GM23248 (cell line): ENCODE results near the gene HHLA2.

Experiments
- EZH2 ChIP-seq: fragments of 200-600 bp; sonication (generic); IDR thresholded peaks from 2 replicates; pipeline ENCODE4 v1.6.1; 2018; ENCODE audit warnings: antibody characterized with exemption, mild to moderate bottlenecking; ENCODE audit not compliant: insufficient read depth, poor library complexity, severe bottlenecking
- EZH2phosphoT487 ChIP-seq: fragments of 200-600 bp; sonication (generic); IDR thresholded peaks from 2 replicates; pipeline ENCODE4 v1.6.1; 2018; ENCODE audit warnings: antibody characterized with exemption, moderate library complexity, mild to moderate bottlenecking, low read depth; ENCODE audit not compliant: insufficient read depth

DNA sequence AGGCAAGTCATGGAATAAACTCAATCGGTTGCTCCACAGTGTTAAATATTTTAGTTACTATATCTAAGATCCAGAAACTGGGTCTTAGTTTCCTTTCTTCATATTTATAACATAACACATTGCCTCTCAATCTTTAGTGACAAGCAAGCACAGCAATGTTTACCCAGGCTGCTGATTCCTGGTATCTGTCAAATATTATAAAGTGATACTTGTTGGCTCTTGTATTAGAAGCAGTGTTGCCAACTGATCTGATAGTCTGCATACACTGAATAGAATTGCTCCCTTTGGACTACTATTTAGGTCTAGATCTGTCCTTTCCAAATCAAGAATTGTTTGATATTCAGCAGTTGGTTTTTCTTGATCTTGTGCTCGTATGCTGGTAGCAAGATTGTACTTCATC is 7.2 kb upstream of the HHLA2 start:
- TF ChIP-seq EZH2 = no peak
- no peak for TF ChIP-seq EZH2phosphoT487
